IMR-90 (cell line): Measurements from ENCODE around the gene PCDHB6. TPM values are rescaled to one million over a fixed set of nuclear protein-coding genes. Genes with fewer than 3 reads are reported as not detected.
A peak's percentile ranks its signal among the peaks of the same experiment; 100 is the strongest.

Experiments used
- ATAC-seq: fragments of 200-7000 bp; cut with Tn5 transposase; 2 replicates; pipeline ENCODE4 v1.9.1; 2020; ENCODE audit warnings: low read depth, mild to moderate bottlenecking, moderate library complexity
- BruUV-seq: library from RNA; stranded (reverse); fragments of 400-500 nt; replicated peaks from 2 replicates; lab custom pipeline; 2021; lab: Mats Ljungman, UMichigan
- CTCF ChIA-PET: fragments of 300-600 bp; formaldehyde crosslinking; extraction: SDS; loops from one replicate; lab custom pipeline; 2021; ENCODE audit warnings: antibody characterized with exemption; lab: Yijun Ruan, JAX
- POLR2A ChIA-PET: fragments of 300-600 bp; sonication (Branson Sonifier 250); formaldehyde crosslinking; loops from one replicate; lab custom pipeline; 2022; ENCODE audit warnings: antibody characterized with exemption; ENCODE audit not compliant: unreplicated experiment; lab: Charles Lee
- DNase-seq: peaks from one replicate; pipeline ENCODE4 v3.0.0; 2013
- H2AFZ ChIP-seq: replicated peaks from 2 replicates; pipeline ENCODE3; 2013; ENCODE audit warnings: low read length, mild to moderate bottlenecking; ENCODE audit not compliant: poor library complexity
- H2AK5ac ChIP-seq: 2 replicates; pipeline ENCODE4 v1.6.1; 2013; ENCODE audit warnings: low read depth, low read length, inconsistent platforms
- H2AK9ac ChIP-seq: replicated peaks from 2 replicates; pipeline ENCODE3; 2013; ENCODE audit warnings: mild to moderate bottlenecking, low read depth, low read length, moderate library complexity; ENCODE audit not compliant: poor library complexity
- H2BK120ac ChIP-seq: 2 replicates; pipeline ENCODE4 v1.6.1; 2013; ENCODE audit warnings: low read depth, low read length, inconsistent platforms
- H2BK15ac ChIP-seq: 3 replicates; pipeline ENCODE4 v1.6.1; 2013; ENCODE audit warnings: low read depth, low read length, inconsistent platforms
- H2BK20ac ChIP-seq: 2 replicates; pipeline ENCODE4 v1.6.1; 2013; ENCODE audit warnings: low read depth, mild to moderate bottlenecking, inconsistent platforms, low read length, moderate library complexity
- H2BK5ac ChIP-seq: 2 replicates; pipeline ENCODE4 v1.6.1; 2013; ENCODE audit warnings: mild to moderate bottlenecking, low read depth, low read length, inconsistent platforms; ENCODE audit not compliant: poor library complexity, severe bottlenecking
- H3K14ac ChIP-seq: replicated peaks from 2 replicates; pipeline ENCODE4 v1.6.1; 2013; ENCODE audit warnings: low read depth, low read length, inconsistent platforms
- H3K18ac ChIP-seq: 2 replicates; pipeline ENCODE4 v1.6.1; 2013; ENCODE audit warnings: low read depth, low read length, control low read depth
- H3K23ac ChIP-seq: 2 replicates; pipeline ENCODE4 v1.6.1; 2013; ENCODE audit warnings: low read depth, low read length, inconsistent platforms
- H3K27ac ChIP-seq: 2 replicates; pipeline ENCODE4 v1.5.1; 2013; ENCODE audit warnings: mild to moderate bottlenecking, control low read depth, low read length; ENCODE audit not compliant: insufficient read depth
- H3K27me3 ChIP-seq: 2 replicates; pipeline ENCODE4 v1.6.1; 2013; ENCODE audit warnings: low read length; ENCODE audit not compliant: control insufficient read depth, insufficient read depth
- H3K36me3 ChIP-seq: 2 replicates; pipeline ENCODE4 v1.6.1; 2013; ENCODE audit warnings: low read length, mixed read lengths; ENCODE audit not compliant: control insufficient read depth, insufficient read depth
- H3K4ac ChIP-seq: 2 replicates; pipeline ENCODE4 v1.6.1; 2013; ENCODE audit warnings: low read depth, low read length, inconsistent platforms
- H3K4me1 ChIP-seq: 2 replicates; pipeline ENCODE4 v1.6.1; 2013; ENCODE audit warnings: low read length, mixed read lengths; ENCODE audit not compliant: control insufficient read depth, insufficient read depth
- H3K4me2 ChIP-seq: 2 replicates; pipeline ENCODE4 v1.6.1; 2013; ENCODE audit warnings: low read depth, mild to moderate bottlenecking, control low read depth, low read length, moderate library complexity
- H3K4me3 ChIP-seq: 2 replicates; pipeline ENCODE4 v1.5.1; 2013; ENCODE audit warnings: low read depth, mild to moderate bottlenecking, control low read depth, low read length, moderate library complexity; ENCODE audit not compliant: insufficient read depth
- H3K56ac ChIP-seq: 2 replicates; pipeline ENCODE4 v1.6.1; 2013; ENCODE audit warnings: low read length, inconsistent platforms; ENCODE audit not compliant: insufficient read depth; ENCODE audit errors: extremely low read depth
- H3K79me1 ChIP-seq, 2 experiments: 2 replicates each; pipeline ENCODE4 v1.6.1; 2013; ENCODE audit warnings: low read length in 2 of 2, inconsistent platforms in 1 of 2, low read depth in 1 of 2
- H3K9ac ChIP-seq: 2 replicates; pipeline ENCODE4 v1.6.1; 2013; ENCODE audit warnings: low read depth, low read length, control low read depth
- H3K9me1 ChIP-seq: 2 replicates; pipeline ENCODE4 v1.6.1; 2013; ENCODE audit warnings: low read length, inconsistent platforms; ENCODE audit not compliant: insufficient read depth
- H3K9me3 ChIP-seq: 2 replicates; pipeline ENCODE4 v1.6.1; 2013; ENCODE audit warnings: low read length; ENCODE audit not compliant: control insufficient read depth, insufficient read depth
- H4K20me1 ChIP-seq: 2 replicates; pipeline ENCODE4 v1.6.1; 2013; ENCODE audit warnings: low read length, inconsistent platforms; ENCODE audit not compliant: insufficient read depth
- H4K5ac ChIP-seq: 2 replicates; pipeline ENCODE4 v1.6.1; 2013; ENCODE audit warnings: mild to moderate bottlenecking, low read depth, low read length, control low read depth
- H4K8ac ChIP-seq, 2 experiments: 2 replicates each; pipeline ENCODE4 v1.6.1; 2013; ENCODE audit warnings: low read depth in 2 of 2, low read length in 2 of 2, control low read depth in 1 of 2, inconsistent platforms in 1 of 2
- H4K91ac ChIP-seq: 2 replicates; pipeline ENCODE4 v1.6.1; 2013; ENCODE audit warnings: low read depth, low read length, inconsistent platforms; ENCODE audit not compliant: insufficient read depth
- CTCF ChIP-seq: conservative IDR thresholded peaks from 2 replicates; pipeline ENCODE4 v1.5.1; 2012; ENCODE audit warnings: mild to moderate bottlenecking, low read depth, low read length, improper control_type of control experiment
- NFE2L2 ChIP-seq: fragments of 150-350 bp; IDR thresholded peaks from 2 replicates; pipeline ENCODE4 v1.6.1; 2016; ENCODE audit warnings: low read depth, mild to moderate bottlenecking, low read length
- WGBS, 2 experiments: methylation state at CpG; one replicate each; pipeline versions ENCODE4 v1.1.5 to v1.1.7; 2013; ENCODE audit warnings: missing lambda C conversion rate in 2 of 2; ENCODE audit not compliant: insufficient read length in 1 of 2; ENCODE audit errors: extremely low coverage in 2 of 2; 5-methylcytosine and 5-hydroxymethylcytosine counted together
- dilution Hi-C: fragments of 300-500 bp; cut with HindIII; formaldehyde crosslinking; loops from one replicate; pipeline ENCODE4 v1.14.3; 2018; ENCODE audit warnings: low sequenced_read_pairs; ENCODE audit not compliant: unreplicated experiment
- in situ Hi-C: fragments of 300-500 bp; cut with MboI; formaldehyde crosslinking; loops from 3 replicates; pipeline ENCODE4 v1.14.3; 2019; ENCODE audit warnings: low sequenced_read_pairs, inconsistent platforms, mixed read lengths
- intact Hi-C: fragments of 100-400 bp; cut with micrococcal nuclease; formaldehyde crosslinking; loops from 2 replicates; pipeline ENCODE4 v1.10.0; 2022
- polyA plus RNA-seq, 3 experiments: library from polyadenylated mRNA; depleted of rRNA; stranded (reverse); fragments of >200 nt; gene quantifications; 2 replicates each; pipeline ENCODE4 v1.2.3, GENCODE V29; 2012; ENCODE audit warnings: low replicate concordance in 1 of 3
- total RNA-seq: library from RNA; depleted of rRNA; stranded (reverse); fragments of >200 nt; gene quantifications from 2 replicates; pipeline ENCODE4 v1.2.3, GENCODE V29; 2012

Gene PCDHB6
- total and polyA plus RNA-seq, 2 of the 4 experiments (the other 2 are of a cell fraction) = under 0.01 to 0.07 TPM

DNA sequence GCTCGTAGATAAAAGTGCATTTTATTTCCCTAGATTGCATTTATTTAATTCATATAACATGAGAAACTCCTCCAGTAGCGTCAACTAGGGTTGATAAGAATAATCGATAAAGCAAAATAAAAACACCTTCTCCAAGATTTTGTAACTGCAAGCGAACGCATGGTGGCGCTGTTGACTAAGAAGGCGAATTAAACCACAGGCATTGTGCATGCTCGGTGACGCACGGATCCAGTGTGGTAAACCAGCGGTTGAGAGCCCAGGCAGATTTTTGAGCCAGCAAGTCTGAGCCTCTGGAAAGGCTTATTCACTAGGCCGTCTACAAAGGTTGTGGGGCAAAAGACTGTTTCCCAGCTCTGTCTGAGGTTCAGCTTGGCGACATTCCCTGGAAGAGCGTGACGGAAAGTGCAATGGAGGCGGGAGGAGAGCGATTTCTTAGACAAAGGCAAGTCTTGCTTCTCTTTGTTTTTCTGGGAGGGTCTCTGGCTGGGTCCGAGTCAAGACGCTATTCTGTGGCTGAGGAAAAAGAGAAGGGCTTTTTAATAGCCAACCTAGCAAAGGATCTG is 49.5 kb upstream of the PCDHB6 start, which contains the start of gene PCDHB3:
Gene PCDHB3 (plus strand): TSS at position 231 of the 563 bp plus-strand sequence. CDS start 177 bp downstream, at position 408.
- Histone ChIP-seq H3K23ac (no peak within 1 kb of the TSS), H4K5ac (no peak within 1 kb of the TSS), H3K27me3 (no peaks in the 10 kb centered on the region), H3K4me1 (no peaks in the 10 kb centered on the region), H2BK120ac (no peak within 1 kb of the TSS), H3K56ac (no peak within 1 kb of the TSS), H3K79me1 (no peaks in the 10 kb centered on the region), H2AK9ac (no peak within 1 kb of the TSS), H3K27ac (no peak within 1 kb of the TSS), H3K18ac (no peak within 1 kb of the TSS), H3K9me3 (peaks cover 18% of the 10 kb centered on the region), H2BK20ac (no peak within 1 kb of the TSS), H2BK5ac (no peak within 1 kb of the TSS), H2AFZ (no peak within 1 kb of the TSS), H2AK5ac (no peak within 1 kb of the TSS), H3K4me2 (no peak within 1 kb of the TSS), H3K36me3 (no peaks in the 10 kb centered on the region), H3K4me3 (0 out of 2 replicates have a peak within 1 kb of the TSS, but pooled peaks have one; percentile 28), H4K20me1 (no peaks in the 10 kb centered on the region), H4K8ac (no peak within 1 kb of the TSS), H2BK15ac (no peak within 1 kb of the TSS), H3K9me1 (no peaks in the 10 kb centered on the region), H3K14ac (no peak within 1 kb of the TSS), H4K91ac (no peak within 1 kb of the TSS), H3K9ac (no peak within 1 kb of the TSS), H3K4ac (no peak within 1 kb of the TSS)
- ATAC-seq (no peak), DNase-seq (peak; percentile 16)
- no TSS peak for BruUV-seq
- ChIA-PET POLR2A (no interaction called here), CTCF (no interaction called here)
- TF ChIP-seq NFE2L2 (no peak), CTCF (peak; percentile 20; the same call in 1 of the 2 replicates)
- WGBS, 2 experiments = 11% methylated on average over 5 of the region's 19 CpGs; no CpG with 5 or more reads in 1 of the 2 experiments
- intact Hi-C loops = no loop called here
- dilution Hi-C loops = no loop called here
- in situ Hi-C loops = no loop called here
